ENCODE data around the gene GDPD4.

DNA sequence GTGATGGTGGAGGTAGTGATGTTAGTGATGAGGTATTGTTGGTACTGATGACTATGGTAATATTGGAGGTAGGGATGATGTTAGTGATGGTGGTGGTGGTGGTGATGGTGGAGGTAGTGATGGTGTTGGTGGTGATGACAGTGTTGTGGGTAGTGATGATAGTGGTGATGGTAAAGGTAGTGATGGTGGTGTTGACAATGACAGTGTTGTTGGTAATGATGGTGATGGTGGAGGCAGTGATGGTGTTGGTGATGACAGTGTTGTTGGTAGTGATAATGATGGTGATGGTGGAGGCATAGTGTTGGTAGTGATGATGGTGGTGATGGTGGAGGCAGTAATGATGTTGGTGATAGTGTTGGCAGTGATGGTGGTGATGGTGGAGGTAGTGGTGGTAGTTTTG, 108.3 kb downstream of the GDPD4 start:
- TF ChIP-seq, protein P1, sequence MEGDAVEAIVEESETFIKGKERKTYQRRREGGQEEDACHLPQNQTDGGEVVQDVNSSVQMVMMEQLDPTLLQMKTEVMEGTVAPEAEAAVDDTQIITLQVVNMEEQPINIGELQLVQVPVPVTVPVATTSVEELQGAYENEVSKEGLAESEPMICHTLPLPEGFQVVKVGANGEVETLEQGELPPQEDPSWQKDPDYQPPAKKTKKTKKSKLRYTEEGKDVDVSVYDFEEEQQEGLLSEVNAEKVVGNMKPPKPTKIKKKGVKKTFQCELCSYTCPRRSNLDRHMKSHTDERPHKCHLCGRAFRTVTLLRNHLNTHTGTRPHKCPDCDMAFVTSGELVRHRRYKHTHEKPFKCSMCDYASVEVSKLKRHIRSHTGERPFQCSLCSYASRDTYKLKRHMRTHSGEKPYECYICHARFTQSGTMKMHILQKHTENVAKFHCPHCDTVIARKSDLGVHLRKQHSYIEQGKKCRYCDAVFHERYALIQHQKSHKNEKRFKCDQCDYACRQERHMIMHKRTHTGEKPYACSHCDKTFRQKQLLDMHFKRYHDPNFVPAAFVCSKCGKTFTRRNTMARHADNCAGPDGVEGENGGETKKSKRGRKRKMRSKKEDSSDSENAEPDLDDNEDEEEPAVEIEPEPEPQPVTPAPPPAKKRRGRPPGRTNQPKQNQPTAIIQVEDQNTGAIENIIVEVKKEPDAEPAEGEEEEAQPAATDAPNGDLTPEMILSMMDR (IDR thresholded peaks at IDR 0.05 in 2 of 3, conservative IDR thresholded peaks at IDR 0.05 in 1 of 3; ENCODE audit: control insufficient read depth in 2 of 3, extremely low read depth in 1 of 3, insufficient read depth in 1 of 3, low read depth in 3 of 3, low read length in 3 of 3): no peak
- TF ChIP-seq NR2F1 (conservative IDR thresholded peaks at IDR 0.05): no peak
- TF ChIP-seq, protein P2, sequence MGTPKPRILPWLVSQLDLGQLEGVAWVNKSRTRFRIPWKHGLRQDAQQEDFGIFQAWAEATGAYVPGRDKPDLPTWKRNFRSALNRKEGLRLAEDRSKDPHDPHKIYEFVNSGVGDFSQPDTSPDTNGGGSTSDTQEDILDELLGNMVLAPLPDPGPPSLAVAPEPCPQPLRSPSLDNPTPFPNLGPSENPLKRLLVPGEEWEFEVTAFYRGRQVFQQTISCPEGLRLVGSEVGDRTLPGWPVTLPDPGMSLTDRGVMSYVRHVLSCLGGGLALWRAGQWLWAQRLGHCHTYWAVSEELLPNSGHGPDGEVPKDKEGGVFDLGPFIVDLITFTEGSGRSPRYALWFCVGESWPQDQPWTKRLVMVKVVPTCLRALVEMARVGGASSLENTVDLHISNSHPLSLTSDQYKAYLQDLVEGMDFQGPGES (IDR thresholded peaks at IDR 0.05): no peak
- no peak for TF ChIP-seq MTA3 (IDR thresholded peaks at IDR 0.05; ENCODE audit: borderline replicate concordance, low read length)
- no peak for TF ChIP-seq POLR2A (IDR thresholded peaks at IDR 0.05; ENCODE audit: low read depth, low read length)
- no peak for TF ChIP-seq ZBTB40 (IDR thresholded peaks at IDR 0.05; ENCODE audit: borderline replicate concordance)

Data from GM12878 (cell line).